GM21528 (cell line): Measurements from ENCODE around the gene ARSB.
A peak's percentile ranks its signal among the peaks of the same experiment; 100 is the strongest.
"Not testable (repeated sequence)": the region's sequence is repeated elsewhere in the genome, so short reads cannot be mapped to it uniquely, and the experiment has no call there.

Source experiments
- ATAC-seq: cut with Tn5 transposase; IDR thresholded peaks from one replicate; pipeline ENCODE4 v1.9.1; 2021; ENCODE audit warnings: mild to moderate bottlenecking, moderate library complexity; ENCODE audit not compliant: unreplicated experiment, low FRiP score

The ARSB gene

DNA sequence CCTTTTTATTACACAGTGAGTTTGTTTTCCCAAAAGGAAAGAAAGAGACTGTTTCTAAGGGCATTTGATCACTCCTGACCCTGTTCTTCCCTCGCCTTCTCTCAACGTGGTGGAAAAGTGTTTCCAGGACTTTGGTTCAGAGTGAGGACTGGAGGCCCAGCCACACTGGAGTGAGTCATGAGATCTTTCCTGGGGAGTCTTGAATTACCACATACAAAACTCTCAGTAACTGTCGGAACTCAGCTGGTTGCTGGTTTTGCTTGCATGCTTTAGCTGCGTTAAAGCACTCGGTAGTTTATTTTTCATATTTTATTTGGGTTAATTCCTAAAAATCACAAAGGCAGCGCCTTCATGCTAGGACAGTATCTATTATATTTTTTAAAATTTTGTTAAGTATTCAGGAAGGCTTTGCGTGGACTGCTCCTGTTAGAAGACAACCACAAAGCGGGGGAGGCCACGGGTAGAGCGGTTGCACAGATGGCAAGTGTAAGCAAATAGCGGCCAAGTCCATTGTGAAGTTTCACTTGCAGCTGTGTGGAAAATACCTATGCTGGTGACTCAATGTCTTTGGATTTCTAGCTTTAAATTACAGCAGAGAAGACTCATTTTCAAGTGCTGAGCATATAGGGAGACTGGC lies 77.7 kb downstream of the ARSB start:
- no peak for ATAC-seq

GRCh38 chr5:78905084-78905938 lies 79.8 kb downstream of the ARSB start:
- ATAC-seq, result peak; percentile 50

DNA sequence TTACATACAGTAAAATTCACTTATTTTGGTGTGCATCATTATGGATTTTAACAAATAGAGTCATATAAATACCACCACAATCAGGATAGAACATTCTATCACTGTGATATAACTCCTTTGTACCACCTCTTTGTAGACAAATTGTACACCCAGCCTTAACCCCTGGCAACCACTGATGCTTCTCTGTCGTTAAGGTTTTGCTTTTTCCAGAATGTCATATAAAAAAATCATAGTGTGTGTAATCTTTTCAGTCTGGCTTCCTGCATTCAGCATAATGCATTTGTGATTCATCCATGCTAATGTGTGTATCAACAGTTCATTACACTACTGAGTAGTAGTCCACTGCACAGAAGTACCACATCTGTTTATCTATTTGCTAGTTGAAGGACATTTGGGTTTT lies 81.2 kb downstream of the ARSB start:
- ATAC-seq, result no peak

GRCh38 chr5:78903353-78903752 lies 81.8 kb downstream of the ARSB start:
- no peak for ATAC-seq

DNA sequence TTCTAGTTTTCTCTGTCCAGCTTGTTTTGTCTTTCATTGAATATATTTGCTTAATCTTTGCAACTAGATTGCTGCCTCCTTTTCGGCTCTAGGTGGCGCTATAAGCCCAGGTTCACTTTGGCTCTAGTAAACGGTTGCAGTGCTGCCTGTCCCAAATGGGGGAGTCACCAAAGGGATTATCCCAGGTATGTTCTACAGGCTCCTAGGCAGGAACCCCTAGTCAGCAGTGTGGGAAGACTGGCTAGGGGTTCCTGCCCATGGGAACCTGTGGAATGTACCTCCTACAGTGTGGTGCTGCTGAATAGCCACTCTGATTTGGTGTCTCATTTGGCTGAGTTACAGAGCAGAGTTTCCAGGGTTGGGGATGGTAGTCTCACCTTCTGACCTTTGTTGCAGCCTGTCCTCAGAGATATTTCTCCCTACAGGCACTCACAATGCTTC lies 85.2 kb downstream of the ARSB start:
- no peak for ATAC-seq

DNA sequence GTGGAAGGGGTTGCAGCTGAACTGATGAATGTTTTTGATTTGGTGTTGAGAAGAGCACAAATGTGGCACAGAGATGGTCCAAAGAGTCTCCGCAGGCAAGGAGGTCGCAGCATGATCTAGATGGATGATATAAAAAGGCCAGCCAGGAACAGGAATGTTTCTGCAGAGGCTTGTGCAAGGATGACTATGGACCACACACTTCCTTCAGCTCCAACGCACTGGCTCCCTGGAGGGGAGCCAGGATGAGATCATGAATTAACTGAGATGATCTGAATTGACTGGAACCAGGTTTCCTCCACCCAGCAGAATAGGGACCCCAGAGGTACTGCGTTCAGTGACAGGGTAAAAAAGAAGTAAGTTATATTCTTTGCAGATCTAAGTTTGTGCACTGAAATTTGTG lies 89.0 kb downstream of the ARSB start:
- no peak for ATAC-seq

DNA sequence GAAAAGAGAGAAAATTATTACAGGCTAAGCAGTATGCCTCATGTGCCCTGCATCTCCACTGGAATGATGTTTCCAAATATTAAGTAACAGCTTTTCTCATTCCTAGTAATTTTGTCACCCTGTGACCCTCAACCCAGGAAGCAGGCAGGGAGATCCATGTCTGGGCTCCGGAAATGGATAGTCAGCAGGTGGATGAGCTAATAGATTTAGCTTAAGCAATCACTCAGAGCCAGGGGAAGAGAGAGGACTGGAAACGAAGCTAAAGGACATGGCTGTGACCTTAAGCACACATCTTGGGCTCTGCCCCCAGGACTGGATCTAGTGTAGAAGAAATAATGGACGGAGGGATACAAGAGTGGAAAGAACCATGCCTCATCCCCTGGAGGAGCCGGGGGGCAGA lies 89.5 kb downstream of the ARSB start:
- ATAC-seq, result no peak

DNA sequence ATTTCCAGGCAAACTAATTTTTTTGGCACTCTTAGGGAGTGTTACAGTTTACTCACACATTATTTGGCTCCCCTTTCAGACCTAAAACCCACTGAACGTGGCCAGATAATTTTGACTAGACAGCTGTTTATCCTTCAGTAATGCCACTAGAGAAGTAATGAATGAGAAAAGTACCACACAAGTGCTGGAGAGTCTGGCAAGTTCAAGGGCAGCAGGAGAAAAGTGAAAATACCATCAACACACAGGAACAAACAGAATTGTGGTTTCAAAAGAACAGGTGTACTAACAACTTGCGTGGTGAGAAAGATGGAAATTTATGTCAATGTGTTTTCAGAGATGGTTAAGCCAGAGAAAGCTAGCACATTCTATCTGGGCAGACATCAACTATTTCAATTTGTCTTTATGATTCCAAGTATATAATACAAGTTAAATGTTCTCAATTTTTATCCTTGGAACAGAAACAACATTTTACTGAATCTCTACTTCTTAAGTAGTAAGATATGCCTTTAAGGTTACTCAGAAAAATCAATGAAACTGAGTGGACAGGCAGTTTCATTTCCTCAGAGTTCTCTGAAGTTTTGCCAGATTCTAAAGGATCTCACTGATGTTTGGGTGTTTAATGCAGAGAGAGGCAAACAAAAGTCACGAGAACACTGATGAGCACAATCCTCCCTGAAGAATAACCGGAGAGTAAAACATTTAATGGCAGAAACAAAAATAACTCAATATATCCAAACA lies 91.0 kb downstream of the ARSB start:
- ATAC-seq, result no peak

- ATAC-seq, result no peak
Measured at GRCh38 chr5:78890667-78891379, 94.3 kb downstream of the ARSB start.

DNA sequence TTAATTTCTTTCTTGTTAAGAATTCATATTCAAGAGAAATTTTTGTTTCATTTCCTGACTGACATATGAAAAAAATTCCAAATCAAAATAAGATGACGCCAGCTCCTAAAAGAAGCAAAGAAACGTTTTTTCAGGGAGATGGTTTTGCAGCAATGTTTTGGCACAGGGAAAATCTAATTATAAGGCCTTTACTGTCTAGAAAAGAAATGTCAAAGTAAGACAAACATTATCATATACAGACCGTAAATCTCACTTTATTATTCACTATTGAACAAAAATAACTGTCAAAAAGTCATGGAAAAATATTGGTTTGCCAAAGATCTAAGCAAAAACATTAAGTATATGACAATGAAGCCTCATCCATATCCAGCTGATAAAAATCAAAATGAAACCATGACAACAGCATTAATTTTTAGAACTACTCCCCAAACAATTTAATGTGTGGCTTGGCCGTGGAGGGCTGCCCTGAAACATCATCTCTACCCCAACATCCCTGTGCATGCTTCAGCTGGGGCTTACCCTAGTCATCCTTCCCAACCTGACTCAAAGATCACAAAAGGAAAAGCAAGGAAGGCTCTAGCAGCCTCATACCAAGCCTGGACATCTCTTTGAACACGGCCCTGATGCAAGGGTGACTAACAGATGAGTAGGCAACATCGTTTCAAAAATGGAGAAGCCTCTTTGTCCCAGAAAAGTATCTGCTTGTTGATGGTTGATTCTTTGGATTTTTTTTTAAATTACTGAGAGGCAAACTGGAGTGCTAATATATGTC lies 95.6 kb downstream of the ARSB start:
- ATAC-seq, result no peak

GRCh38 chr5:78888580-78889368 lies 96.3 kb downstream of the ARSB start:
- no peak for ATAC-seq

- ATAC-seq, result peak; percentile 97
Measured at GRCh38 chr5:78887384-78888118, 97.6 kb downstream of the ARSB start.

GRCh38 chr5:78886341-78887230 lies 98.5 kb downstream of the ARSB start:
- ATAC-seq, result no peak

DNA sequence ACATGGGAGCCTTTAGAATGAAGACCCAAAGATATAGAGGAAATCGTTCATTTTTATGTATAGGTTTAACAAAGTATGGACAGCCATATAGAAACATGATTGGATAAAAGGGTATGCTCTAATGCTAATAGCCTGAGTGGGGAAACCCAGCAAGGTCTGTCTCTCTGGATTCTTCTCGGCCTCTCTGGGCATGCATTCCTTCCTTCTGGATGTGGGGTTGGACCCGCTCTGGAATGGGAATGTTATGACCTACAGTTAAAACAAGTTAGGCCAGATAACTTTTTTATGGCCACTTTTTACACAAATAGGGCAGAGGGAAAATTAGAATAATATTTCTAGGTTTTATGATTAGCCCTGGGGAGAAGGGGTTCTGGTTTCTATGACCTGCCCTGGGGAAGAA lies 103.2 kb downstream of the ARSB start:
- ATAC-seq, result no peak

DNA sequence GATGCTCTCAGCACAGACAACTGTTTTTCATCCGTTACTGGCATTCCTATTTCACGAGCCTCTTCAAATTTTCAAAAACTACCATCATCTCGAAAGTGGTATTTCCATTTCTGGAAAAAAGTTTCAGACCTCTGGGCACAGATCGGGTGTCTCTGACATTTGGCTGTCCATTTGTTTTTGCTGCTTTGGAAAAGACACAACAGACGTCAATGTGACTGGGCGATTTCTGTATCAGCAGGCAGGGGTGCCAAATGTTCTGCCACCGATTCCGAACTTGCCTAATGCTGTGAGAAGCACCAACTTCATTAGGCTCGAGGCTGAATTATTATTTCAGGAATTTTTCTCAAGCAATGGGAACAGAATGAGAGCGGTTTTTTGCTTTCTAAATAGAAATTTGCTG lies 105.6 kb downstream of the ARSB start:
- ATAC-seq, result no peak

GRCh38 chr5:78866076-78866475 lies 119.0 kb downstream of the ARSB start:
- ATAC-seq, result not testable (repeated sequence)

GRCh38 chr5:78858364-78858763 lies 126.7 kb downstream of the ARSB start:
- no peak for ATAC-seq

- no peak for ATAC-seq
Measured at GRCh38 chr5:78855026-78855425, 130.1 kb downstream of the ARSB start.
